K562 (cell line): ENCODE measurements around the gene PPP4C. TPM values are rescaled to one million over a fixed set of nuclear protein-coding genes. Genes with fewer than 3 reads are reported as not detected.

Experiments used
- ATAC-seq: fragments of 200-7000 bp; cut with Tn5 transposase; 3 replicates; pipeline ENCODE4 v1.9.1; 2020; ENCODE audit warnings: moderate library complexity
- BruUV-seq: library from RNA; stranded (reverse); fragments of 400-500 nt; replicated peaks from 2 replicates; lab custom pipeline; 2021; lab: Mats Ljungman, UMichigan
- CTCF ChIA-PET: fragments of 300-600 bp; formaldehyde crosslinking; extraction: SDS; loops from one replicate; lab custom pipeline; 2021; ENCODE audit warnings: low intra/inter-chr PET ratio; lab: Yijun Ruan, JAX
- POLR2A ChIA-PET: fragments of 300-600, 350-650 bp; sonication (Branson Sonifier 250); formaldehyde crosslinking; extraction: SDS; loops from one replicate; lab custom pipeline; 2021; ENCODE audit warnings: antibody characterized with exemption, inconsistent platforms; lab: Yijun Ruan, JAX
- DNase-seq, 4 experiments: peaks; one replicate each; pipeline versions ENCODE4 v3.0.0 to v3.0.0-alpha.2; 2011 to 2018; ENCODE audit warnings: low spot score in 3 of 4, mixed read lengths in 3 of 4; ENCODE audit errors: extremely low read depth in 1 of 4
- FAIRE-seq: peaks from 2 replicates; lab custom pipeline; 2011; peaks lifted over from hg19 to GRCh38; lab: Jason Lieb, UNC
- H2AFZ ChIP-seq: 2 replicates; pipeline ENCODE4 v1.6.0; 2011; ENCODE audit warnings: low read depth, low read length, control low read depth, inconsistent platforms
- H3K27ac ChIP-seq: fragments of 200-600 bp; 3 replicates; pipeline ENCODE4 v1.8.0; 2011; ENCODE audit warnings: low read depth, mild to moderate bottlenecking, control low read depth, inconsistent platforms, low read length, moderate library complexity, mixed read lengths; ENCODE audit errors: extremely low read depth
- H3K27me3 ChIP-seq, 2 experiments: fragments of 300-600 bp in 1 of 2; 2 replicates in 1 of 2; 3 replicates in 1 of 2; pipeline versions ENCODE4 v1.6.0 to v1.8.0; 2011; ENCODE audit warnings: inconsistent platforms in 2 of 2, low read length in 2 of 2, mild to moderate bottlenecking in 1 of 2, mixed read lengths in 1 of 2, moderate library complexity in 1 of 2; ENCODE audit not compliant: control insufficient read depth in 2 of 2, insufficient read depth in 2 of 2
- H3K36me3 ChIP-seq: fragments of 300-600 bp; 3 replicates; pipeline ENCODE4 v1.8.0; 2011; ENCODE audit warnings: mild to moderate bottlenecking, low read length, inconsistent platforms; ENCODE audit not compliant: control insufficient read depth, insufficient read depth
- H3K4me1 ChIP-seq, 2 experiments: fragments of 200-600 bp in 1 of 2; replicated peaks in 1 of 2; 2 replicates in 1 of 2; 3 replicates in 1 of 2; pipeline versions ENCODE4 v1.5.1 to v1.8.0; 2011; ENCODE audit warnings: inconsistent platforms in 2 of 2, low read length in 2 of 2, mild to moderate bottlenecking in 1 of 2, mixed read lengths in 1 of 2, moderate library complexity in 1 of 2; ENCODE audit not compliant: control insufficient read depth in 2 of 2, insufficient read depth in 2 of 2
- H3K4me2 ChIP-seq: 2 replicates; pipeline ENCODE4 v1.6.1; 2011; ENCODE audit warnings: low read length, control low read depth, inconsistent platforms, mixed read lengths; ENCODE audit not compliant: insufficient read depth
- H3K4me3 ChIP-seq: fragments of 200-600 bp; sonication (generic), shearing (Covaris generic); 2 replicates; pipeline ENCODE4 v1.5.1; 2016; ENCODE audit warnings: control low read depth, inconsistent platforms
- H3K79me2 ChIP-seq: fragments of 200-600 bp; 3 replicates; pipeline ENCODE4 v1.8.0; 2011; ENCODE audit warnings: low read length, inconsistent platforms; ENCODE audit not compliant: control insufficient read depth, insufficient read depth
- H3K9ac ChIP-seq, 2 experiments: 2 replicates each; pipeline versions ENCODE4 v1.6.0 to v1.6.1; 2011; ENCODE audit warnings: low read depth in 2 of 2, low read length in 2 of 2, control low read depth in 1 of 2, inconsistent platforms in 1 of 2, mild to moderate bottlenecking in 1 of 2, mixed read lengths in 1 of 2; ENCODE audit not compliant: insufficient read depth in 1 of 2
- H3K9me1 ChIP-seq: one replicate; pipeline ENCODE4 v1.6.0; 2011; ENCODE audit warnings: inconsistent platforms, mild to moderate bottlenecking, low read length, moderate library complexity; ENCODE audit not compliant: control insufficient read depth, insufficient read depth
- H3K9me3 ChIP-seq: replicated peaks from 2 replicates; pipeline ENCODE4 v1.5.1; 2011; ENCODE audit warnings: low read depth, low read length, inconsistent platforms; ENCODE audit not compliant: control insufficient read depth, insufficient read depth
- H4K20me1 ChIP-seq: replicated peaks from 2 replicates; pipeline ENCODE4 v1.6.1; 2011; ENCODE audit warnings: low read length, inconsistent platforms, mixed read lengths; ENCODE audit not compliant: control insufficient read depth, insufficient read depth
- FOXM1 ChIP-seq, 2 experiments: fragments of 450-650 bp in 1 of 2; sonication (generic) in 1 of 2; formaldehyde crosslinking in 1 of 2; IDR thresholded peaks; 2 replicates each; pipeline versions ENCODE4 v1.6.1 to v1.9.0; 2017 to 2022; ENCODE audit warnings: low read depth in 2 of 2, mild to moderate bottlenecking in 2 of 2, missing genetic modification reagents in 1 of 2, moderate library complexity in 1 of 2
- ZNF121 ChIP-seq: sonication (generic); formaldehyde crosslinking; conservative IDR thresholded peaks from 2 replicates; pipeline ENCODE4 v1.8.0; 2022; ENCODE audit warnings: missing genetic modification reagents
- WGBS: fragments of 100-300 bp; shearing (Covaris generic); methylation state at CpG from one replicate; pipeline ENCODE4 v1.1.6; 2016; ENCODE audit warnings: low coverage, mixed read lengths; ENCODE audit not compliant: insufficient coverage; ENCODE audit errors: missing lambda C conversion rate; 5-methylcytosine and 5-hydroxymethylcytosine counted together
- in situ Hi-C: fragments of 300-500 bp; cut with MboI; formaldehyde crosslinking; loops from 4 replicates; pipeline ENCODE4 v1.15.0; 2018; ENCODE audit warnings: inconsistent platforms, mixed read lengths
- intact Hi-C: fragments of 100-400 bp; cut with micrococcal nuclease; formaldehyde crosslinking; loops from 2 replicates; pipeline ENCODE4 v1.14.2; 2022
- polyA plus RNA-seq, 8 experiments: library from polyadenylated mRNA; depleted of rRNA in 4 of 8; stranded (reverse) in 5 of 8; unstranded in 3 of 8; fragments of >200 nt; fragmentation: Nextera tagmentation in 2 of 8; fragmentation: Illumina TruSeq in 1 of 8; extraction: Ambion mirVana in 2 of 8; extraction: Trizol in 1 of 8; gene quantifications; 2 replicates each; pipeline versions ENCODE4 v1.2.1 to v1.2.3, GENCODE V29; 2011 to 2014; ENCODE audit warnings: inconsistent platforms in 1 of 8, missing spikeins in 1 of 8
- total RNA-seq, 7 experiments: library from RNA; depleted of rRNA in 6 of 7; stranded (reverse); fragments of >200 nt in 6 of 7; fragmentation: Illumina TruSeq in 2 of 7; extraction: Trizol in 2 of 7; gene quantifications; 2 replicates each; pipeline versions ENCODE4 v1.2.1 to v1.2.3, GENCODE V29; 2011 to 2021; ENCODE audit warnings: low replicate concordance in 1 of 7
- TF ChIP-seq, protein P1 (sequence below), 3 experiments: fragments of 200-800 bp in 1 of 3; sonication (Bioruptor generic) in 1 of 3; sonication (generic) in 1 of 3; formaldehyde crosslinking in 1 of 3; IDR thresholded peaks; 2 replicates each; pipeline versions ENCODE4 v1.6.1 to v1.8.0; 2016 to 2022; ENCODE audit warnings: mild to moderate bottlenecking in 2 of 3, missing compliant biosample characterization in 2 of 3, missing genetic modification characterization in 2 of 3, missing genetic modification reagents in 1 of 3

The PPP4C gene
- total and polyA plus RNA-seq, 9 of the 15 experiments (the other 6 are each of a cell fraction or from before 2014, with no cell fraction given), result 3.5 to 183 (median 131) TPM

- H3K4me1 ChIP-seq, result peaks cover 0 to 23% of the 10 kb centered on the region in 2 experiments; a peak in 4 of 5 replicates
- no peaks in the 10 kb centered on the region for H4K20me1 ChIP-seq
- POLR2A ChIA-PET, result no interaction called here
- DNase-seq, result no peak
- ATAC-seq, result no peak
- in situ Hi-C loops (loop anchor here (25.0 kb wide), 1 partner anchor 663 kb away; the partner anchor contains the start of genes BOLA2, SLX1B and SULT1A4), intact Hi-C loops (no loop called here)
- H3K4me2 ChIP-seq, result no peak overlapping the region
- H2AFZ ChIP-seq, result no peak overlapping the region
- 61% methylated on average over 4 of the region's 4 CpGs for WGBS
- no peaks in the 10 kb centered on the region for H3K9me3 ChIP-seq
- BruUV-seq, result no TSS peak
- TF ChIP-seq, protein P1, sequence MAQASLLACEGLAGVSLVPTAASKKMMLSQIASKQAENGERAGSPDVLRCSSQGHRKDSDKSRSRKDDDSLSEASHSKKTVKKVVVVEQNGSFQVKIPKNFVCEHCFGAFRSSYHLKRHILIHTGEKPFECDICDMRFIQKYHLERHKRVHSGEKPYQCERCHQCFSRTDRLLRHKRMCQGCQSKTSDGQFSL (CRISPR knock-in tag; IDR thresholded peaks at IDR 0.05), result no peak
- TF ChIP-seq, protein P1 (tag; IDR thresholded peaks at IDR 0.05), result no peak
- TF ChIP-seq FOXM1 (IDR thresholded peaks at IDR 0.05; ENCODE audit: low read depth), result no peak
- TF ChIP-seq FOXM1 (CRISPR knock-in tag; IDR thresholded peaks at IDR 0.05; ENCODE audit: low read depth), result no peak
- peak; percentile 49; the same call in 1 of the 2 replicates for TF ChIP-seq ZNF121 (CRISPR knock-in tag)
- CTCF ChIA-PET, result no interaction called here
- no peaks in the 10 kb centered on the region for H3K9me1 ChIP-seq
- H3K27me3 ChIP-seq, result no peaks in the 10 kb centered on the region
- no peak for FAIRE-seq
- H3K27ac ChIP-seq, result no peak overlapping the region
- no peaks in the 10 kb centered on the region for H3K36me3 ChIP-seq
- H3K4me3 ChIP-seq, result no peak overlapping the region
- peaks cover 3% of the 10 kb centered on the region; the same call in 1 of the 3 replicates for H3K79me2 ChIP-seq
- no peak overlapping the region for H3K9ac ChIP-seq
These were observed 49.2 kb downstream of the PPP4C start for GRCh38 chr16:30124985-30125379.
